GM21619 (cell line): ENCODE measurements around the gene DCAF6.

Experiments used
- ATAC-seq: cut with Tn5 transposase; IDR thresholded peaks from one replicate; pipeline ENCODE4 v1.9.1; 2021; ENCODE audit not compliant: unreplicated experiment

The DCAF6 gene

DNA sequence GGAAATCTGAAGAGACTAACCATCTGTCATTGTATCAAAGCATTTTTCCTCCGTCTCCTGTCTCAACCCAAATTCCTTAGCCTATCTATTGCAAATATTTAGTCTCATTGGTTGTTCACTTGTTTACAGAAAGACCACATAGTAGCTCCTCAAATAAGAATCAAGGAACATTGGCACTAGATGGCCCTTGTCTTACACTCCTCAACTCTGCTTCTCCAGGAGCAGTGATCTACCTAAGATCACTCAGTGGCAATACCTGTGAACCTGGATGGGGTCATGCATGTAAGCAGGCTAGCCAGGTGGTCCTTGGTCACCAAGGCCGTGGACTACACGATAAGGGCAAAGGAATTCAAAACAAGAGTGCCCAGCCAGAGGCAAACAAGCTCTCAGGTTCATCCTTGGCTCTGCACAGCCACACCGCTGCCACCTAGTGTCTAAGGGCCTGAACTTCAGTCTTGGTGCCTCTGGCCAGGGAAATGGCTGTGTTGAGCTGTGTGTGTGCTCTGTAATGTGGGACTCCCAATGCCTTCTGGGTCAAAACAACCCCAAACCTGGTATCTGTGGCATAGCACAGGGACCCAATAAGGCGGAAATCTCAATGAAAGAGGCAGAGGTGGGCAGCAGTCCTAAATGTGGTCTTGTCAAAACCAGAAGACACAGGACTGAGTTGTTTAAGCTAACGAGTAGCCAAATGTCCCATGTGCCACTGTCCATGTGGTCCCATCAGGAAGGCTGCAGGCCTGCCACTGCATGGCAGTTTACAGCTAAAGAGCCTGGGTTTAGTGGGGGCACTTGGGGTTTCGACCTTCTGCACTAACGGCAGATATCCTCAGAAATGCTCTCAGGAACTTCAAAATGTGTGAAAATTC, 145.8 kb downstream of the DCAF6 start:
- peak; percentile 92 for ATAC-seq

- no peak for ATAC-seq
These were observed 147.2 kb downstream of the DCAF6 start for GRCh38 chr1:168083456-168084325.

- ATAC-seq = no peak
These were observed 148.1 kb downstream of the DCAF6 start for GRCh38 chr1:168084396-168085231.

DNA sequence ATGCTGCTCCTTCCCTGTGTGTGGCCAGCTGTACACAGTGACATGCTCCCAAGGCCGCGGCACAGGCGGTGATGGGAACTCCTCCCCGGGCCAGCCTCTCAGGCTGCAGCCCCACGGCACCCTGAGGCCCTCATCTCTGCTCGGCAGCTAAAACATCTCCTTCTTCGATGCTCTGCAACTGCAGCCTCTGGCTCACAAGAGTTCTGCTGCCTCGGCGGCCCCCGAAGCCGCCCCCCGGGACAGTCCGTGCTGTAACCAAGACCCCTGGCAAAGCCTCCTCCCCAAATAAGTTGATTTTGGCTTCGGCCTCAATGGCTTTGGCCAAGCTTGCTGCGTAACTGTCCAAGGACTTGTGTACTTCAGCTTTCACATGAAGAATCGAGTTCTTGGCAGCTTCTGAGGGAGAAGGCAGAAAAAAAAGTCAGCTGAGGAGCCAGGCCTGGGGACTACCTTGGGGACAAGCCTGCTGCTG, 149.0 kb downstream of the DCAF6 start:
- no peak for ATAC-seq

GRCh38 chr1:168086438-168086837, 150.0 kb downstream of the DCAF6 start:
- no peak for ATAC-seq

DNA sequence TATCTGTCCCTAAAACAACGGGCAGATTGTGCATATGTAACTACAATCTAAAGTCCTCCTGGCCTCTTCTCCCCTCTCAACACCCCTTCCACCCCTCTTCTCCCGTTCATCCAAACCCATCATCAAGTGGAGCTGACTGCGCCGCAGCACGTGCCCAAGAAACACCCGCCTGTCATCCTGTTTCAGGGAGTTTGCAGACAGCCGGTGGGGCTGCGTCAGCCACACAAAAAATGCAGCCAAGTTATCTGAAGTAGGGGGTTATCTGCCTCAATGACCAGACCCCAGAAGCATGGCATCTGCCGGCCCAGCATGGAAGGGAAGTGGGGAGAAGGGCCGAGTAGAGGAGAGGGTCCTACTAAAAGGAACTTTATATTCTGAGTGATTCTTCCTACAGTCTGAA, 151.2 kb downstream of the DCAF6 start:
- ATAC-seq = no peak

DNA sequence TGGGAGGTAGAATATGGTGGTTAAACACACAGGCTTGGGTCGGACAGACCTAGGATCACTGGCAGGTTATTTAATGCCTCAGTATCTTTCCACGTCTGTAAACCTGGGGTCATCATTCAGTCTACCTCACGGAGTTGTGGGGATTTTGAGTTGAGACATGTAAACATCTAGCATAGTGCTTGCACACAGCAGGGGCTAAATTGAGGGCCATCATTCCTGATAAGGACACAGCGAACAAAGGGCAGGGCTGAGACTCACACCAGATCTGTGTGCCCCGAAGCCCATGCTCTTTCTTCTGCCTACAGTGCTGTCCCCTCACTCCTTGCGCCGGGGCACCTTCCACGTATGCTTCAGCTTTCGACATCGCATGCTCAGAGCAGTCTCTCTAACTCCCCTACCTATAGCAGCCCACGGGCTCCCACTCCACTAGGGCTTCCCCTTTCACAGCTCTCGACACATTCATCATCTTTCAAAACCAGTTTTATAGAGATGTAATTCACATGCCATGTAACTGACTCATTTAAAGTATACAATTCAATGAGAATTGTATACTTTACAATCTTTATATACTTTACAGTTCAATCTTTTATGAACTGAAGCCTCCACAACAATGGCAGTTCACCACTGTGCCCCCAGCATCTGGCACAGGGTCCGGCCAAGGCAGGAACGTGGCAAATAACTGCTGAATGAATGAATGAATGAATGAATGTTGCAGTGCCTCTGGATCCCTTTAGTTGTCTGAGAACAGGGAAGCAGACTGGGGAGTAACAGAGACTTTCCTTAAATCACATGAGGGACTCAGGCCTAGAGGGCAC, 152.2 kb downstream of the DCAF6 start:
- no peak for ATAC-seq

DNA sequence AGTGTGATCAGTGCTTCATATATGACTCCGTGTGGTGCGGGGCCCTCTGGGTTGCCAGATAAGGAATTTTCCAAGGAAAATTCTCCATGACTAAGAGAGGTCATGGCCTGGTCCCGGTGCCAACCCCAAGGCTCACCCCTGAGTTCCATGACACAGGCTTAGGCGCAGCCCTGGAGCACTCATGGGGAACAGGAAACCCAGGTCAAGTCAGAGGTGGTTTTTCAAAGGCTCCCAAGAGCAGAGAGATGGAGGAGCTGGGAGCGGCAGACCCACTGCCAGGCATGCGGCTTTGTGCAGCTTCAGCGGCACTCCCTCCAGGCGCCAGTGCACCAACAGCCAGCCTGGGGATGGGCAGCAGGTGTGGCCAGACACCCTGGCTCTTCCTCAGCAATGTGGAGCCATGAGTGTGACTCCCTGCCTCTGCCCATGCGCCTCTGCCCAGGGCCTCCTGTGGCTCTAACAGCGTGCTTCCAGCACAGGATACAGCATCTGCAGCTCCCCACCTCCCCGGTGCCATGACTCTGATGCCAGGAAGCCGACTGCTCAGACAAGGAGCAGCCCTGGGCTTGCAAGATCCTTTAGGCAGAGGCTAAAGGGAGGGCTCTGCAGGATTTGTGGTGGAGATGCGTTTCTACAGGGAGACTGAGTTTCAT, 153.0 kb downstream of the DCAF6 start:
- no peak for ATAC-seq

- no peak for ATAC-seq
These were observed 153.5 kb downstream of the DCAF6 start for GRCh38 chr1:168089979-168090337.

- ATAC-seq = no peak
These were observed 153.9 kb downstream of the DCAF6 start for GRCh38 chr1:168090395-168090794.

DNA sequence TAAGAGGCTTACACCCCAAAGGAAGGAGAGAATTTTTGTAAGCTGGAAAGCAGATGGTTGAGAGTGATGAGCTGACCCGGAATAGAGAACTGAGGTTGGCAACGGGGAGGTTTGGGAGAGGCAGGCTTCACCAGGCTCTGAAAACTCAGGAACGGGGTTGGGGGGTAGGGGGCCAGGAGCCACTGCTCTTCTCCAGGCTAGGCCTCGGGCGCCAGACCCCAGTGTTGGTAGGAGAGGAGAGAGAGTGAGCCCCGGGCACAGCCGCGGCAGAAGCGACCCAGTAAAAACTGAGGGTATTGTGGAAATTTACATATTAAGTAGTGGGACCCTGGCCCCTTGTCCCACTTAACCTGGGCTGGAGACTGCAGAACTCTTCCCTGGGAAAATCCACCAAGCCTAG, 154.6 kb downstream of the DCAF6 start:
- no peak for ATAC-seq

- ATAC-seq = no peak
These were observed 155.5 kb downstream of the DCAF6 start for GRCh38 chr1:168091720-168092550.

DNA sequence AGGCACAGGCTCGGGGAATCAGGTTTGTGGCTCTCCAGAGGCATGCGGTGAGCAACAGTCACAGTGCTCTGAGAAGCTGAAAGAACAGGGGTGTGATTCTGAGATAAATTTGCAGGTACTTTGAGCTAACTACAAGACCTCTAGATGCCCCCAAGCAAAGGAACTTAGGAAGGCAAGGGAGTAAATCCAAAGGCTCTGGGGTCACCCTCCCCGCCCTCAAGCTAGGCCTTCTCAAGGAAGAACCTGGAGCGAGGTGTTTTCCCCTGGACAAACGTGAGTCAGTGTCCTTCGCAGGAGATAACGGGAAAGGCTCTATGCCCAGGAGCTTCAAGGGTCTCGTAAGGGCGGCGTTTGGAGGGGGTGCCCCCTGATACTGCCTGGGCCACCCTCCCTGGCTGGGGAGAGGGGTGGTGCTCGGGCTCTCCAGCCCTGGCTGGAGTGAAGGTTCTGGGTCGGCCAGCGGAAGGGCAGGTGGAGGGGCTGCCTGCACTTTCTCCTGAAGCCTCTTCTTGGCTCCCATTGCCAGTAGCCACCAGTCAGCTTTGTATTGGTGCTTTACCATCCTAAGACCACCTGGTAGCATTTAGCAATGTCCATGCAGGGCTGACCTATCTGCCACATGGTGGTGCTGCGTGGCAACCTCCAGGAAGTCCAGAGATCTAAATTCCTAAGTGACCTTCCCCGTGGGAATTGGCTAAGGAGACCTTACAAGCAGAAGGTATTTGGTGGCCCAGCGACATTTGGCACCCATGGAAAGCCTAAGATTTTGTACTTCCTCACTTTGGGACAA, 156.3 kb downstream of the DCAF6 start:
- no peak for ATAC-seq

- no peak for ATAC-seq
These were observed 157.1 kb downstream of the DCAF6 start for GRCh38 chr1:168093616-168094015.

DNA sequence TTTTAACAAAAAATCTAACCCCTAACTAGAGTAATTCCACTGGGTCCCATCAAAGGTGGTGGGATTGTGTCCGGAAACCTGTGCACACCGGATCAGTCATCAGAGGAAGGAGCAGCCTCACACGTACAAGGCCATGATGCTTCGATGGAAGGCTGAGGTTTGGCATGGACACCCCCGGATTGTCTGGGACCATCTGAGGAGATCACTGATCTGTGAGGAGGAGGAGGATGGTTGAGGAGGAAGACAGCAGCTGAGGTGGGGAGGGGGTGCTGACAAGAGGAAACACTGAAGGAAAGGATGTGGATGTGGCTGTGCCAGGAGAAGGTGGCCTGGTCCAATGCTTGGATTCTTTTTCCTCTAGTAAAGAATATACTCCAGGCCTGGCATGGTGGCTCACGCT, 159.0 kb downstream of the DCAF6 start:
- no peak for ATAC-seq

- ATAC-seq = no peak
These were observed 160.0 kb downstream of the DCAF6 start for GRCh38 chr1:168096296-168097165.

DNA sequence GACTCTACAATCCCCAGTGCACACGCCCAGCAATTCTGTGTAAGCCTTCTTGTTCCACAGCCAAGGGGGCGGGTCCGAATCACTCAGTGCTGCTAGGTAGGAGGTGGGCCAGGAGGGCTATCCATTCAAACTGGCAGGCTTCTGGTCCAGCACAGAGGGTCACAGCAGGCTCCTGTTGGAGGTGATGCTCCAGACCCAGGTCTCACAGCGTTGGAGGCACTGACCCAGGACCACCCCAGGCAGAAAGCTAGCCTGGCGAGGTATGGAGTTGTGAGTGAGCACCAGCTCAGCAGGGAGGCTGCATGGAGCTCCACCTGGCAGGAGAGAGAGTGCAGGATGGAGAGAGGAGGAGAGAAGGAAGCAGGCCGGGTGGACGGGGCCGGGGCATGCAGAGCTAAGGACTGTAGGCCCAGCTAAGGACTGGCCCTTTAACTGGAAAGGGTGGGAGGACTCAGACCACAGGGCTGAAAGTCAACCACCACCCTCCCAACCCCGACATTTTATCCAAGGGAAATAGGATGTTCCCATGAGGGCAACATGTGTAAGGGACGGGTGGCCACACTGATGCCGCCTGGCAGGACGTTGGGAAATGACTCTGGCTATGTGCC, 161.5 kb downstream of the DCAF6 start:
- ATAC-seq = no peak
